Peyer's patch (tissue), 4 donors: ENCODE data around the gene OSBPL7. TPM values are rescaled to one million over a fixed set of nuclear protein-coding genes. Genes with fewer than 3 reads are reported as not detected.

Source experiments
- DNase-seq, 3 donors: peaks; one replicate each; pipeline ENCODE4 v3.0.0-alpha.2; 2017 to 2019
- H3K27ac ChIP-seq, 4 donors: fragments of 200-600 bp; sonication (generic); one replicate each; pipeline ENCODE4 v1.5.1; 2016 to 2019
- H3K27me3 ChIP-seq, 2 donors: fragments of 200-600 bp; sonication (generic); one replicate each; pipeline ENCODE4 v1.5.1; 2019
- H3K36me3 ChIP-seq, 3 donors: fragments of 200-600 bp; sonication (generic); one replicate each; pipeline ENCODE4 v1.5.1; 2016 to 2019
- H3K4me1 ChIP-seq, 4 donors: fragments of 200-600 bp; sonication (generic); one replicate each; pipeline ENCODE4 v1.5.1; 2016 to 2019
- H3K4me3 ChIP-seq, 4 donors: fragments of 200-600 bp; sonication (generic); 1 replicate in 3 of 4; 2 replicates in 1 of 4; pipeline ENCODE4 v1.5.1; 2016 to 2019; ENCODE audit warnings: mild to moderate bottlenecking in 1 of 4
- H3K9me3 ChIP-seq, 4 donors: fragments of 200-600 bp; sonication (generic); one replicate each; pipeline ENCODE4 v1.5.1; 2016 to 2019; ENCODE audit warnings: mild to moderate bottlenecking in 1 of 4
- CTCF ChIP-seq, 6 experiments: fragments of 450-650 bp in 4 of 6; fragments of 200-600 bp in 2 of 6; sonication (generic) in 1 of 6; IDR thresholded peaks; one replicate each; pipeline ENCODE4 v1.5.1; 2017 to 2019; ENCODE audit warnings: antibody characterized with exemption in 6 of 6, mild to moderate bottlenecking in 3 of 6, moderate library complexity in 1 of 6
- POLR2A ChIP-seq, 2 donors: fragments of 450-650 bp; IDR thresholded peaks; one replicate each; pipeline ENCODE4 v1.5.1; 2017; ENCODE audit warnings: antibody characterized with exemption in 2 of 2, mild to moderate bottlenecking in 2 of 2, moderate library complexity in 2 of 2
- total RNA-seq, 4 donors: library from RNA; depleted of rRNA; stranded (reverse); fragments of >200 nt; gene quantifications; one replicate each; pipeline ENCODE4 v1.1.0, GENCODE V29; 2016

OSBPL7 gene
- total RNA-seq, 4 donors from 2014 or later: 31.4 to 104 (median 70.9) TPM

GRCh38 chr17:47829870-47830269, 8.3 kb upstream of the OSBPL7 start:
- Histone ChIP-seq H3K4me1 (peaks cover 0 to 20% (median 5%) of the 10 kb centered on the region in 4 donors), H3K4me3 (peak overlapping the region in 1 of 4 donors; percentile 4), H3K9me3 (no peaks in the 10 kb centered on the region), H3K27me3 (no peaks in the 10 kb centered on the region), H3K36me3 (peaks cover 0 to 40% (median 0%) of the 10 kb centered on the region in 3 donors), H3K27ac (peak overlapping the region; percentile 82 to 85 (median 84))
- TF ChIP-seq POLR2A (IDR thresholded peaks at IDR 0.05) (no peak), CTCF (IDR thresholded peaks at IDR 0.05) (no peak)
- no peak for DNase-seq

GRCh38 chr17:47823519-47823918, 1.9 kb upstream of the OSBPL7 start:
- DNase-seq: no peak
- Histone ChIP-seq H3K27ac (no peak overlapping the region), H3K4me1 (peaks cover 0 to 22% (median 13%) of the 10 kb centered on the region in 4 donors), H3K9me3 (no peaks in the 10 kb centered on the region), H3K27me3 (no peaks in the 10 kb centered on the region), H3K36me3 (peaks cover 0 to 55% (median 0%) of the 10 kb centered on the region in 3 donors), H3K4me3 (no peak overlapping the region)
- TF ChIP-seq POLR2A (IDR thresholded peaks at IDR 0.05) (no peak), CTCF (IDR thresholded peaks at IDR 0.05) (no peak)

- Histone ChIP-seq H3K27me3 (no peaks in the 10 kb centered on the region), H3K4me3 (no peak overlapping the region), H3K27ac (peak overlapping the region in 1 of 4 donors; percentile 91), H3K9me3 (no peaks in the 10 kb centered on the region), H3K36me3 (peaks cover 0 to 55% (median 0%) of the 10 kb centered on the region in 3 donors), H3K4me1 (peaks cover 0 to 22% (median 13%) of the 10 kb centered on the region in 4 donors)
- DNase-seq: no peak
- no peak for TF ChIP-seq CTCF (IDR thresholded peaks at IDR 0.05)
- TF ChIP-seq POLR2A (IDR thresholded peaks at IDR 0.05): no peak
Measured at GRCh38 chr17:47822785-47823184, 1.2 kb upstream of the OSBPL7 start.

- H3K36me3 ChIP-seq: peaks cover 0 to 56% (median 0%) of the 10 kb centered on the region in 3 donors
- no peak for TF ChIP-seq CTCF (IDR thresholded peaks at IDR 0.05)
- no peak for TF ChIP-seq POLR2A (IDR thresholded peaks at IDR 0.05)
- no peak for DNase-seq
Measured at GRCh38 chr17:47821031-47821423, 567 bp downstream of the OSBPL7 start.

GRCh38 chr17:47820033-47820789, 1.4 kb downstream of the OSBPL7 start:
- Histone ChIP-seq H3K9me3 (no peaks in the 10 kb centered on the region), H3K36me3 (peaks cover 0 to 57% (median 0%) of the 10 kb centered on the region in 3 donors), H3K4me3 (peak overlapping the region in 2 of 4 donors; percentile 71 to 73), H3K27ac (peak overlapping the region in 3 of 4 donors; percentile 79 to 91 (median 84)), H3K27me3 (no peaks in the 10 kb centered on the region), H3K4me1 (peaks cover 0 to 22% (median 13%) of the 10 kb centered on the region in 4 donors)
- DNase-seq: peak in 2 of 3 donors; percentile 83 to 85
- TF ChIP-seq POLR2A (IDR thresholded peaks at IDR 0.05): peak; percentile 72 to 77
- TF ChIP-seq CTCF (IDR thresholded peaks at IDR 0.05): no peak

More at GRCh38 chr17:47821031-47821423, 567 bp downstream of the OSBPL7 start:
- H3K4me1 ChIP-seq: peaks cover 0 to 22% (median 13%) of the 10 kb centered on the region in 4 donors
- peak overlapping the region; percentile 49 to 73 (median 66) for H3K4me3 ChIP-seq
- peak overlapping the region; percentile 62 to 91 (median 82) for H3K27ac ChIP-seq
- H3K9me3 ChIP-seq: no peaks in the 10 kb centered on the region
- no peaks in the 10 kb centered on the region for H3K27me3 ChIP-seq
